ENCODE results near the gene PXMP4.

Gene PXMP4

GRCh38 chr20:33671573-33672288 lies 48.4 kb downstream of the PXMP4 start:
- Histone ChIP-seq H3K14ac (ENCODE audit: low read length) (no peak overlapping the region), H3K23ac (ENCODE audit: low read depth, low read length, poor library complexity) (no peak overlapping the region), H3K9me3 (replicated peaks in 1 of 2; ENCODE audit: control insufficient read depth in 2 of 2, insufficient read depth in 1 of 2, low read depth in 1 of 2, low read length in 2 of 2) (peaks cover 0 to 3% of the 10 kb centered on the region in 2 donors), H3K18ac (ENCODE audit: low read length) (no peak overlapping the region), H3K36me3 (replicated peaks in 1 of 2; ENCODE audit: control insufficient read depth in 2 of 2, insufficient read depth in 2 of 2, low read length in 2 of 2) (peaks cover 13 to 49% of the 10 kb centered on the region in 2 donors), H2BK15ac (ENCODE audit: low read length) (peak overlapping the region; percentile 26), H3K27me3 (ENCODE audit: control insufficient read depth in 3 of 3, insufficient read depth in 3 of 3, low read depth in 1 of 3, low read length in 3 of 3) (peaks cover 0 to 4% (median 0%) of the 10 kb centered on the region in 3 experiments), H2BK12ac (ENCODE audit: low read length) (no peak overlapping the region), H4K8ac (ENCODE audit: low read depth, low read length) (no peak overlapping the region), H3K9ac (ENCODE audit: low read depth, low read length, poor library complexity) (no peak overlapping the region), H3K4ac (ENCODE audit: low read length) (no peak overlapping the region), H3K4me3 (ENCODE audit: low read length in 2 of 2) (no peak overlapping the region), H2BK120ac (ENCODE audit: low read depth, low read length) (no peak overlapping the region), H2BK5ac (ENCODE audit: low read length) (peak overlapping the region; percentile 87), H3K79me1 (ENCODE audit: low read depth, low read length) (peaks cover 4% of the 10 kb centered on the region), H2AK5ac (ENCODE audit: low read depth, low read length) (peak overlapping the region; percentile 73), H3K4me1 (ENCODE audit: control insufficient read depth in 2 of 2, insufficient read depth in 1 of 2, low read depth in 1 of 2, low read length in 2 of 2) (peaks cover 26 to 30% of the 10 kb centered on the region in 2 donors), H3K27ac (replicated peaks; ENCODE audit: low read length) (no peak overlapping the region), H4K91ac (ENCODE audit: low read depth, low read length, poor library complexity) (no peak overlapping the region), H2AFZ (ENCODE audit: low read length) (no peak overlapping the region), H3K4me2 (ENCODE audit: insufficient read depth, low read length, poor library complexity, severe bottlenecking) (no peak overlapping the region)
- no peak for DNase-seq (ENCODE audit: low spot score)
- no CpG with 5 or more reads among the region's 8 CpGs for WGBS, 2 donors (ENCODE audit: extremely low coverage in 2 of 2, insufficient read length in 2 of 2, insufficient replicate concordance in 1 of 2)

- Histone ChIP-seq H3K14ac (ENCODE audit: low read length) (no peak overlapping the region), H3K23ac (ENCODE audit: low read depth, low read length, poor library complexity) (no peak overlapping the region), H3K9ac (ENCODE audit: low read depth, low read length, poor library complexity) (peak overlapping the region; percentile 3), H3K18ac (ENCODE audit: low read length) (no peak overlapping the region), H4K91ac (ENCODE audit: low read depth, low read length, poor library complexity) (no peak overlapping the region), H2BK120ac (ENCODE audit: low read depth, low read length) (no peak overlapping the region), H3K27me3 (ENCODE audit: control insufficient read depth in 3 of 3, insufficient read depth in 3 of 3, low read depth in 1 of 3, low read length in 3 of 3) (peaks cover 0 to 4% (median 0%) of the 10 kb centered on the region in 3 experiments), H3K4ac (ENCODE audit: low read length) (no peak overlapping the region), H2BK5ac (ENCODE audit: low read length) (no peak overlapping the region), H3K4me1 (ENCODE audit: control insufficient read depth in 2 of 2, insufficient read depth in 1 of 2, low read depth in 1 of 2, low read length in 2 of 2) (peaks cover 26 to 28% of the 10 kb centered on the region in 2 donors), H3K9me3 (replicated peaks in 1 of 2; ENCODE audit: control insufficient read depth in 2 of 2, insufficient read depth in 1 of 2, low read depth in 1 of 2, low read length in 2 of 2) (no peaks in the 10 kb centered on the region), H3K79me1 (ENCODE audit: low read depth, low read length) (peaks cover 4% of the 10 kb centered on the region), H3K4me3 (ENCODE audit: low read length in 2 of 2) (no peak overlapping the region), H3K4me2 (ENCODE audit: insufficient read depth, low read length, poor library complexity, severe bottlenecking) (no peak overlapping the region), H2AK5ac (ENCODE audit: low read depth, low read length) (peak overlapping the region; percentile 73), H2BK12ac (ENCODE audit: low read length) (no peak overlapping the region), H3K27ac (replicated peaks; ENCODE audit: low read length) (no peak overlapping the region), H3K36me3 (replicated peaks in 1 of 2; ENCODE audit: control insufficient read depth in 2 of 2, insufficient read depth in 2 of 2, low read length in 2 of 2) (peaks cover 6 to 41% of the 10 kb centered on the region in 2 donors), H2BK15ac (ENCODE audit: low read length) (peak overlapping the region; percentile 26), H4K8ac (ENCODE audit: low read depth, low read length) (peak overlapping the region; percentile 7), H2AFZ (ENCODE audit: low read length) (no peak overlapping the region)
- no CpG with 5 or more reads among the region's 6 CpGs for WGBS, 2 donors (ENCODE audit: extremely low coverage in 2 of 2, insufficient read length in 2 of 2, insufficient replicate concordance in 1 of 2)
- DNase-seq (ENCODE audit: low spot score) = no peak
Observed at GRCh38 chr20:33670715-33671499, 49.2 kb downstream of the PXMP4 start.

- Histone ChIP-seq H2AK5ac (ENCODE audit: low read depth, low read length) (no peak overlapping the region), H2BK15ac (ENCODE audit: low read length) (no peak overlapping the region), H3K23ac (ENCODE audit: low read depth, low read length, poor library complexity) (peak overlapping the region; percentile 37), H3K27me3 (ENCODE audit: control insufficient read depth in 3 of 3, insufficient read depth in 3 of 3, low read depth in 1 of 3, low read length in 3 of 3) (peaks cover 0 to 4% (median 0%) of the 10 kb centered on the region in 3 experiments), H3K9me3 (replicated peaks in 1 of 2; ENCODE audit: control insufficient read depth in 2 of 2, insufficient read depth in 1 of 2, low read depth in 1 of 2, low read length in 2 of 2) (no peaks in the 10 kb centered on the region), H2AFZ (ENCODE audit: low read length) (no peak overlapping the region), H4K91ac (ENCODE audit: low read depth, low read length, poor library complexity) (no peak overlapping the region), H3K27ac (replicated peaks; ENCODE audit: low read length) (no peak overlapping the region), H3K4me2 (ENCODE audit: insufficient read depth, low read length, poor library complexity, severe bottlenecking) (no peak overlapping the region), H3K4me3 (ENCODE audit: low read length in 2 of 2) (no peak overlapping the region), H3K79me1 (ENCODE audit: low read depth, low read length) (peaks cover 4% of the 10 kb centered on the region), H2BK12ac (ENCODE audit: low read length) (no peak overlapping the region), H2BK120ac (ENCODE audit: low read depth, low read length) (no peak overlapping the region), H3K18ac (ENCODE audit: low read length) (no peak overlapping the region), H3K36me3 (replicated peaks in 1 of 2; ENCODE audit: control insufficient read depth in 2 of 2, insufficient read depth in 2 of 2, low read length in 2 of 2) (peaks cover 4 to 40% of the 10 kb centered on the region in 2 donors), H3K14ac (ENCODE audit: low read length) (no peak overlapping the region), H2BK5ac (ENCODE audit: low read length) (no peak overlapping the region), H4K8ac (ENCODE audit: low read depth, low read length) (no peak overlapping the region), H3K9ac (ENCODE audit: low read depth, low read length, poor library complexity) (no peak overlapping the region), H3K4ac (ENCODE audit: low read length) (no peak overlapping the region), H3K4me1 (ENCODE audit: control insufficient read depth in 2 of 2, insufficient read depth in 1 of 2, low read depth in 1 of 2, low read length in 2 of 2) (peaks cover 20% of the 10 kb centered on the region in 2 donors)
- WGBS, 2 donors (ENCODE audit: extremely low coverage in 2 of 2, insufficient read length in 2 of 2, insufficient replicate concordance in 1 of 2) = no CpG with 5 or more reads among the region's 13 CpGs
- no peak for DNase-seq (ENCODE audit: low spot score)
Observed at GRCh38 chr20:33669873-33670640, 50.1 kb downstream of the PXMP4 start.
